ENCODE data around the gene CSNK1G1.
"Not testable (repeated sequence)": the region's sequence is repeated elsewhere in the genome, so short reads cannot be mapped to it uniquely, and the experiment has no call there.

The CSNK1G1 gene

DNA sequence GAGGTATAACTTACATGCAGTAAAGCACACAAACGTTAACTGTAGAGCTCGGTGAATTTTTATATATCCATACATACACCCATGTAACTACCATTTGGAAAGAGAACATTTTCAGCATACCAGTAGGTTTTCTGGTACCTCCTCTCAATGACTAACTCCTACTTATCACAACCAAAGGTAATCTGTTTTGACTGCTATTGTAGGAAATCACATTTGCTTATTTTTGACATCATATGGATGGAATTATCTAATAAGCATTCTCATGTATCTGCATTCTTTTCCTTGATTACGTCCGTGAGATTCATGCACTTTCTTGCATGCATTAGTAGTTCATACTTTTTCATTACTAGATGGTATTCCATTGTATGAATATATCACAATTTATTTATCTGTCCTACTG lies 76.8 kb downstream of the CSNK1G1 start:
- Histone ChIP-seq H3K4me3 (ENCODE audit: insufficient read depth, low read depth, low read length, poor library complexity, severe bottlenecking) (no peak overlapping the region), H3K27ac (ENCODE audit: insufficient read depth, low read length, poor library complexity, severe bottlenecking) (no peak overlapping the region), H3K36me3 (ENCODE audit: control insufficient read depth, insufficient read depth, low read length) (no peaks in the 10 kb centered on the region), H3K9me3 (ENCODE audit: control insufficient read depth, low read length) (no peaks in the 10 kb centered on the region), H3K27me3 (replicated peaks; ENCODE audit: control insufficient read depth, insufficient read depth, low read length, poor library complexity, severe bottlenecking) (no peaks in the 10 kb centered on the region), H3K4me1 (ENCODE audit: control insufficient read depth, insufficient read depth, low read length, poor library complexity, severe bottlenecking) (no peaks in the 10 kb centered on the region)
- DNase-seq = no peak

- Histone ChIP-seq H3K4me3 (ENCODE audit: insufficient read depth, low read depth, low read length, poor library complexity, severe bottlenecking) (no peak overlapping the region), H3K27ac (ENCODE audit: insufficient read depth, low read length, poor library complexity, severe bottlenecking) (no peak overlapping the region), H3K27me3 (replicated peaks; ENCODE audit: control insufficient read depth, insufficient read depth, low read length, poor library complexity, severe bottlenecking) (no peaks in the 10 kb centered on the region), H3K36me3 (ENCODE audit: control insufficient read depth, insufficient read depth, low read length) (no peaks in the 10 kb centered on the region), H3K4me1 (ENCODE audit: control insufficient read depth, insufficient read depth, low read length, poor library complexity, severe bottlenecking) (no peaks in the 10 kb centered on the region), H3K9me3 (ENCODE audit: control insufficient read depth, low read length) (no peaks in the 10 kb centered on the region)
- no peak for DNase-seq
These were observed 80.0 kb downstream of the CSNK1G1 start for GRCh38 chr15:64275934-64276333.

DNA sequence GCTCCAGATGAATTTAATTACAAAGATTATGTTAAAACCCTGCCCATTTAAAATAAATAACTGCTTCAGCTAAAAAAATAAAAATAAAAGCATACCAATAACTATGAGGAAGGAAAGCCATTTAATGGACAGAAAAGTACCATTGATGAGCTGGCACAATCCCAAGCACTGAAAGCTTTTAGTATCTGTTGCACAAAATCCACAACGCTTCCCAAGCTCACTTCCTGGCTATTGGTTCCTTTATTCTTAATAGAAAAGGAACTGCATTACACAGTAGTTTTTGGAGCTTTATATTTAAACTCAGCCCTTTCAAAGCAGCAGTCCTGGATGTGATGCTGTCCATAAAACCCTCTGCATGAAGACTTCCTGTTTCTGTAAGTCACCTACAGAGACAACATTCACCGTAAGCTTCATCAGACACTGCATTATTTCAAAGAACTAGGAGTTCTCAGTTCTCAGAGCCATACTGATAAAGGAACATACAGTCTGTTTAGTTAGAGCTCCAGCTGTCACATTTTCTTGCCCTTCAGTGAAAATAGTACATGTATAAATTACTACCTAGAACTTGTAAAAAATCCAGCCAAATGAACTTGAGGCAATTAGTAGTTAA lies 81.5 kb downstream of the CSNK1G1 start:
- DNase-seq = no peak
- no peak overlapping the region for H3K4me3 ChIP-seq (ENCODE audit: insufficient read depth, low read depth, low read length, poor library complexity, severe bottlenecking)
- H3K27ac ChIP-seq (ENCODE audit: insufficient read depth, low read length, poor library complexity, severe bottlenecking) = no peak overlapping the region
- H3K9me3 ChIP-seq (ENCODE audit: control insufficient read depth, low read length) = no peaks in the 10 kb centered on the region
- H3K27me3 ChIP-seq (replicated peaks; ENCODE audit: control insufficient read depth, insufficient read depth, low read length, poor library complexity, severe bottlenecking) = no peaks in the 10 kb centered on the region
- H3K36me3 ChIP-seq (ENCODE audit: control insufficient read depth, insufficient read depth, low read length) = no peaks in the 10 kb centered on the region
- no peaks in the 10 kb centered on the region for H3K4me1 ChIP-seq (ENCODE audit: control insufficient read depth, insufficient read depth, low read length, poor library complexity, severe bottlenecking)

DNA sequence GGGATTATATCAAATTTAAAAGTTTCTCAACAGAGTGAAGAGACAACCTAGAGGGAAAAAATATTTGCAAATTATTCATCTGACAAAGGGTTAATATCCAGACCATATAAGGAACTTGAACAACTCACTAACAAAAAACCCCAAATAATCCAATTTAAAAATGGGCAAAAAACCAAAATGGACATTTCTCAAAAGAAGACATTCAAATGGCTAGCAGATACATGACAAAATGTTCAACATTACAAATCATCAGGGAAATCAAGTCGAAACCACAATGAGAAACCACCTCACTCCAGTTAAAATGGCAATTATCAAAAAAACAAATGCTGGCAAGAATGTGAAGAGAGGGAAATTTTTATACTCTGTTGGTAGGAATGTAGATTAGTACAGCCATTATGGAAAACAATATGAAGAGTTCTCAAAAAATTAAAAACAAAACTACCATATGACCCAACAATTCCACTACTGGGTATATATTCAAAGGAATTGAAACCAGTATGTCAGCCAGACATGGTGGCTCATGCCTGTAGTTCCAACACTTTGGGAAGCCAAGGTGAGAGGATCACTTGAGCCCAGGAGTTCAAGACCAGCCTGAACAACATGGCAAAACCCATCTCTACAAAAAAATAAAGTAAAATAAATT lies 88.5 kb downstream of the CSNK1G1 start:
- DNase-seq = no peak
- no peak overlapping the region for H3K4me3 ChIP-seq (ENCODE audit: insufficient read depth, low read depth, low read length, poor library complexity, severe bottlenecking)
- no peaks in the 10 kb centered on the region for H3K4me1 ChIP-seq (ENCODE audit: control insufficient read depth, insufficient read depth, low read length, poor library complexity, severe bottlenecking)
- no peaks in the 10 kb centered on the region for H3K27me3 ChIP-seq (replicated peaks; ENCODE audit: control insufficient read depth, insufficient read depth, low read length, poor library complexity, severe bottlenecking)
- no peaks in the 10 kb centered on the region for H3K9me3 ChIP-seq (ENCODE audit: control insufficient read depth, low read length)
- no peaks in the 10 kb centered on the region for H3K36me3 ChIP-seq (ENCODE audit: control insufficient read depth, insufficient read depth, low read length)
- no peak overlapping the region for H3K27ac ChIP-seq (ENCODE audit: insufficient read depth, low read length, poor library complexity, severe bottlenecking)

GRCh38 chr15:64265188-64265587 lies 90.8 kb downstream of the CSNK1G1 start:
- not testable (repeated sequence) for H3K4me3 ChIP-seq (ENCODE audit: insufficient read depth, low read depth, low read length, poor library complexity, severe bottlenecking); H3K27me3 ChIP-seq (replicated peaks; ENCODE audit: control insufficient read depth, insufficient read depth, low read length, poor library complexity, severe bottlenecking); H3K4me1 ChIP-seq (ENCODE audit: control insufficient read depth, insufficient read depth, low read length, poor library complexity, severe bottlenecking); H3K27ac ChIP-seq (ENCODE audit: insufficient read depth, low read length, poor library complexity, severe bottlenecking); DNase-seq; H3K9me3 ChIP-seq (ENCODE audit: control insufficient read depth, low read length); H3K36me3 ChIP-seq (ENCODE audit: control insufficient read depth, insufficient read depth, low read length)

DNA sequence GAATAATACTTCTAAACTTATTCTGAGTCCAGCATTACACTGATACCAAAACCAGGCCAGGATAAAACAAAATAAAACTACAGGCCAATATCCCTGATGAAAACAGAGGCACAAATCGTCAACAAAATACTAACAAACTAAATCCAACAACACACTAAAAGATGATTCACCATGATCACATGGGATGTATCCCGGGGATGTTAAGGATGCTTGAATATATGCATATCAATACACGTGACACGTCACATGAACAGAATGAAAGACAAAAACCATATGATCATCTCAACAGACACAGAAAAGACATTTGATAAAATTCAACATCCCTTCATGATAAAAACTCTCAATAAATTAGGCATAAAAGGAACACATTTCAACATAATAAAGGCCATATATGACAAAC lies 91.5 kb downstream of the CSNK1G1 start:
- DNase-seq = no peak
- Histone ChIP-seq H3K4me1 (ENCODE audit: control insufficient read depth, insufficient read depth, low read length, poor library complexity, severe bottlenecking) (no peaks in the 10 kb centered on the region), H3K4me3 (ENCODE audit: insufficient read depth, low read depth, low read length, poor library complexity, severe bottlenecking) (no peak overlapping the region)

GRCh38 chr15:64263567-64263966 lies 92.4 kb downstream of the CSNK1G1 start:
- H3K27me3 ChIP-seq (replicated peaks; ENCODE audit: control insufficient read depth, insufficient read depth, low read length, poor library complexity, severe bottlenecking) = no peaks in the 10 kb centered on the region
- no peak for DNase-seq
- H3K27ac ChIP-seq (ENCODE audit: insufficient read depth, low read length, poor library complexity, severe bottlenecking) = no peak overlapping the region
- H3K4me3 ChIP-seq (ENCODE audit: insufficient read depth, low read depth, low read length, poor library complexity, severe bottlenecking) = no peak overlapping the region
- no peaks in the 10 kb centered on the region for H3K9me3 ChIP-seq (ENCODE audit: control insufficient read depth, low read length)
- no peaks in the 10 kb centered on the region for H3K4me1 ChIP-seq (ENCODE audit: control insufficient read depth, insufficient read depth, low read length, poor library complexity, severe bottlenecking)
- no peaks in the 10 kb centered on the region for H3K36me3 ChIP-seq (ENCODE audit: control insufficient read depth, insufficient read depth, low read length)

More for the DNA sequence above, 91.5 kb downstream of the CSNK1G1 start:
- Histone ChIP-seq H3K36me3 (ENCODE audit: control insufficient read depth, insufficient read depth, low read length) (no peaks in the 10 kb centered on the region), H3K9me3 (ENCODE audit: control insufficient read depth, low read length) (no peaks in the 10 kb centered on the region), H3K27me3 (replicated peaks; ENCODE audit: control insufficient read depth, insufficient read depth, low read length, poor library complexity, severe bottlenecking) (no peaks in the 10 kb centered on the region), H3K27ac (ENCODE audit: insufficient read depth, low read length, poor library complexity, severe bottlenecking) (no peak overlapping the region)

GRCh38 chr15:64256051-64256450 lies 99.9 kb downstream of the CSNK1G1 start:
- H3K4me1 ChIP-seq (ENCODE audit: control insufficient read depth, insufficient read depth, low read length, poor library complexity, severe bottlenecking) = no peaks in the 10 kb centered on the region

DNA sequence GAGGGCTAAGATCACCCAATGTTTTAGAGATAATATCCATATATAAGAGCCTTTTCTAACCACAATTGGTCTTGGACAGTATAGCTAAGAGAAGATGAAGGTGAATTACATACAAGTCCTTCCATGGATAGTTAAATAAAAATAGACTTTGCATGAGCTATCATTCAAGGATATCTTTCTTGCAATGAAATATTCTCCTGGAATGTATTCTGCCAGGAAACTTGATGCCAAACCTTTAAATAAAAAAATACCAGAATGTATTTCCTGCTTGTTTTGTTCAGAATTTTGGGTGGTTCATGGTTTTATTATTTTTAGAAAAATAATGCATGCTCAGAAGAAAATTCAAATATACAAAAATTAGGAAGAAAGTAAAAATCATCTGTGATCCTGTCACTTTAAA lies 104.3 kb downstream of the CSNK1G1 start:
- no peaks in the 10 kb centered on the region for H3K9me3 ChIP-seq (ENCODE audit: control insufficient read depth, low read length)
- DNase-seq = no peak
- H3K27me3 ChIP-seq (replicated peaks; ENCODE audit: control insufficient read depth, insufficient read depth, low read length, poor library complexity, severe bottlenecking) = no peaks in the 10 kb centered on the region
- H3K4me3 ChIP-seq (ENCODE audit: insufficient read depth, low read depth, low read length, poor library complexity, severe bottlenecking) = no peak overlapping the region
- H3K4me1 ChIP-seq (ENCODE audit: control insufficient read depth, insufficient read depth, low read length, poor library complexity, severe bottlenecking) = no peaks in the 10 kb centered on the region
- no peaks in the 10 kb centered on the region for H3K36me3 ChIP-seq (ENCODE audit: control insufficient read depth, insufficient read depth, low read length)
- no peak overlapping the region for H3K27ac ChIP-seq (ENCODE audit: insufficient read depth, low read length, poor library complexity, severe bottlenecking)

More at GRCh38 chr15:64256051-64256450, 99.9 kb downstream of the CSNK1G1 start:
- Histone ChIP-seq H3K36me3 (ENCODE audit: control insufficient read depth, insufficient read depth, low read length) (no peaks in the 10 kb centered on the region), H3K9me3 (ENCODE audit: control insufficient read depth, low read length) (no peaks in the 10 kb centered on the region), H3K4me3 (ENCODE audit: insufficient read depth, low read depth, low read length, poor library complexity, severe bottlenecking) (no peak overlapping the region), H3K27ac (ENCODE audit: insufficient read depth, low read length, poor library complexity, severe bottlenecking) (no peak overlapping the region), H3K27me3 (replicated peaks; ENCODE audit: control insufficient read depth, insufficient read depth, low read length, poor library complexity, severe bottlenecking) (no peaks in the 10 kb centered on the region)
- DNase-seq = no peak

DNA sequence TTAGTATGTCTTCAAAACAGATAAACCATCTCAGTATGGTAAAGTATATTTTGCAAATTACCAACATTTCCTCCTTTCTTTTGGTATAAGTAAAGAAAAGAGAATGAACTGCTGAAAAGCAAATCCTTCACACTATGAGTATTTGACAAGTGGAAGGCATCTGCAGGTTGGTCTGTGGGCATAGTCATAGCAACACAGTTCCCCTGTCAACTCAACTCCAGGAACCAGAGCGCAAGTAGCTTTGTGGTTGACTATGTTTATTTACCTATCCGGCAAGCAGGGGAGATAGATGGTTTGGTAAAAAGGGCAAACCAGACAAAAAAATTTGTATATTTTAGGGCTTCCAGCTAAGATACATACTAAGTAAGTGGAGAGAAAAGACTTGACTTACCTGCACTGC lies 104.9 kb downstream of the CSNK1G1 start:
- H3K27me3 ChIP-seq (replicated peaks; ENCODE audit: control insufficient read depth, insufficient read depth, low read length, poor library complexity, severe bottlenecking) = no peaks in the 10 kb centered on the region
- H3K36me3 ChIP-seq (ENCODE audit: control insufficient read depth, insufficient read depth, low read length) = no peaks in the 10 kb centered on the region
- H3K4me1 ChIP-seq (ENCODE audit: control insufficient read depth, insufficient read depth, low read length, poor library complexity, severe bottlenecking) = no peaks in the 10 kb centered on the region
- H3K9me3 ChIP-seq (ENCODE audit: control insufficient read depth, low read length) = no peaks in the 10 kb centered on the region
- DNase-seq = no peak
- H3K27ac ChIP-seq (ENCODE audit: insufficient read depth, low read length, poor library complexity, severe bottlenecking) = no peak overlapping the region
- H3K4me3 ChIP-seq (ENCODE audit: insufficient read depth, low read depth, low read length, poor library complexity, severe bottlenecking) = no peak overlapping the region
